CD4-positive, alpha-beta T cell (primary cell): ENCODE results near the gene PCDHGB4. TPM values are rescaled to one million over a fixed set of nuclear protein-coding genes. Genes with fewer than 3 reads are reported as not detected.
A peak's percentile ranks its signal among the peaks of the same experiment; 100 is the strongest.
"Not testable (repeated sequence)": the region's sequence is repeated elsewhere in the genome, so short reads cannot be mapped to it uniquely, and the experiment has no call there.

Source experiments
- ATAC-seq: fragments of 200-7000 bp; cut with Tn5 transposase; one replicate; pipeline ENCODE4 v1.10.0; 2022; ENCODE audit warnings: mild to moderate bottlenecking; ENCODE audit not compliant: poor library complexity
- CTCF ChIA-PET: fragments of 350-600 bp; sonication (Branson Sonifier 250); formaldehyde crosslinking; loops from one replicate; lab custom pipeline; 2021; ENCODE audit warnings: antibody characterized with exemption, inconsistent platforms; lab: Charles Lee
- POLR2A ChIA-PET: fragments of 350-600 bp; sonication (Branson Sonifier 250); formaldehyde crosslinking; loops from one replicate; lab custom pipeline; 2021; ENCODE audit warnings: antibody characterized with exemption, inconsistent platforms; lab: Charles Lee
- DNase-seq, 14 experiments: peaks; one replicate each; pipeline ENCODE4 v3.0.0-alpha.2; 2013 to 2020; ENCODE audit warnings: mixed read lengths in 2 of 14
- H3K27ac ChIP-seq, 2 donors: one replicate each; pipeline versions ENCODE4 v1.5.1 to v1.7.0; 2013; ENCODE audit warnings: low read length in 2 of 2, low read depth in 1 of 2, mild to moderate bottlenecking in 1 of 2
- H3K27me3 ChIP-seq, 2 experiments: 1 replicate in 1 of 2; 2 replicates in 1 of 2; pipeline versions ENCODE4 v1.6.1 to v1.7.0; 2013; ENCODE audit warnings: low read length in 2 of 2, control low read depth in 1 of 2, mild to moderate bottlenecking in 1 of 2, moderate library complexity in 1 of 2; ENCODE audit not compliant: insufficient read depth in 2 of 2, control insufficient read depth in 1 of 2
- H3K36me3 ChIP-seq: one replicate; pipeline ENCODE4 v1.6.1; 2013; ENCODE audit warnings: low read length, control low read depth; ENCODE audit not compliant: insufficient read depth
- H3K4me1 ChIP-seq: one replicate; pipeline ENCODE4 v1.6.1; 2013; ENCODE audit warnings: low read length, control low read depth; ENCODE audit not compliant: insufficient read depth
- H3K4me3 ChIP-seq: one replicate; pipeline ENCODE4 v1.5.1; 2013; ENCODE audit warnings: mild to moderate bottlenecking, low read length, moderate library complexity
- H3K9me3 ChIP-seq, 2 experiments: 1 replicate in 1 of 2; 2 replicates in 1 of 2; pipeline versions ENCODE4 v1.6.1 to v1.7.0; 2013; ENCODE audit warnings: low read length in 2 of 2, mild to moderate bottlenecking in 2 of 2, control low read depth in 1 of 2, moderate library complexity in 1 of 2; ENCODE audit not compliant: control insufficient read depth in 1 of 2, insufficient read depth in 1 of 2
- H3K27ac Mint-ChIP-seq: one replicate; pipeline ENCODE4 v1.8.0; 2020; ENCODE audit warnings: mixed read lengths
- H3K27me3 Mint-ChIP-seq: one replicate; pipeline ENCODE4 v1.8.0; 2021; ENCODE audit warnings: mixed read lengths
- H3K36me3 Mint-ChIP-seq: one replicate; pipeline ENCODE4 v1.8.0; 2021; ENCODE audit warnings: low read depth, mixed read lengths
- H3K4me1 Mint-ChIP-seq: one replicate; pipeline ENCODE4 v1.8.0; 2021; ENCODE audit warnings: low read depth, mixed read lengths
- H3K4me3 Mint-ChIP-seq: one replicate; pipeline ENCODE4 v1.8.0; 2020; ENCODE audit warnings: mild to moderate bottlenecking, mixed read lengths
- H3K9me3 Mint-ChIP-seq: one replicate; pipeline ENCODE4 v1.8.0; 2020; ENCODE audit warnings: mixed read lengths
- intact Hi-C, 2 experiments: fragments of 100-400 bp; cut with DNase I in 1 of 2; cut with micrococcal nuclease in 1 of 2; formaldehyde crosslinking; loops; one replicate each; pipeline versions ENCODE4 v1.15.1 to v1.9.0; 2023 to 2025; cut with DNase I, micrococcal nuclease
- polyA plus RNA-seq, 2 donors: library from polyadenylated mRNA; unstranded; fragments of 120-200 nt; gene quantifications; one replicate each; pipeline ENCODE4 v1.2.1, GENCODE V29; 2013
- total RNA-seq, 174 experiments: library from RNA in 2 of 174; stranded (reverse) in 2 of 174; gene quantifications; one replicate each; pipeline ENCODE4 v1.2.3 and lab custom pipeline; 2021 to 2026
- TF ChIP-seq, protein P1 (sequence below): fragments of 200-600 bp; IDR thresholded peaks from one replicate; pipeline ENCODE4 v1.8.0; 2022; ENCODE audit warnings: antibody characterized with exemption, mild to moderate bottlenecking

Gene PCDHGB4
- total RNA-seq (not detected), total RNA-seq (lab: John Stamatoyannopoulos, UW) (0 to 0.97 (median 0.23) reads per million in 172 experiments)
- 0.03 TPM for polyA plus RNA-seq (2013, experiment 1 of 2)
- 0.07 TPM for polyA plus RNA-seq (2013, experiment 2 of 2)

DNA sequence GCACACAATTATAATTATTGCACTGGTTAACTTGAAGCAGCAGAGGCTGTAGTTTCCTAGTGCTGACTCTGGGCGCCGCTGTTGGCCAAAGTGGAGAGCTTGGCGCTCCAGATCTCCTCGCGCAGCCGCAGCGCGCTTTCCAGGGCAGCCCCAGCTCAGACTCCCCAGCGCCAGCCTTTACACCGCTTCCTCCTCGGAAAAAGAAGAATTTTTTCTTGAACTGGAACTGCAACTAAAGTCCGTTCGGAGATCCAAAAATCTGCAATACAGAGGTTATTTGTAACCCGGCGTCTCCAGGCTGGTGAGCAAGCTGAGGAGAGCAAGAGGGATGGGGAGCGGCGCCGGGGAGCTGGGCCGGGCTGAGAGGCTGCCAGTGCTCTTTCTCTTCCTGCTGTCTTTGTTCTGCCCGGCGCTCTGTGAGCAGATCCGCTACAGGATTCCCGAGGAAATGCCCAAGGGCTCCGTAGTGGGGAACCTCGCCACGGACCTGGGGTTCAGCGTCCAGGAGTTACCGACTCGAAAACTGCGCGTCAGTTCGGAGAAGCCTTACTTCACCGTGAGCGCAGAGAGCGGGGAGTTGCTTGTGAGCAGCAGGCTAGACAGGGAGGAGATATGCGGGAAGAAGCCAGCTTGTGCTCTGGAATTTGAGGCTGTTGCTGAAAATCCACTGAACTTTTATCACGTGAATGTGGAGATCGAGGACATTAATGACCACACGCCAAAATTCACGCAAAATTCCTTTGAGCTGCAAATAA, at the start of gene PCDHGB4:
PCDHGB4 (plus strand) TSS at position 142 of the 755 bp plus-strand sequence; CDS start at position 329, 187 bp downstream.
- H3K4me3 Mint-ChIP-seq, intact Hi-C loops, H3K4me1 ChIP-seq, H3K4me1 Mint-ChIP-seq, H3K4me3 ChIP-seq, H3K36me3 ChIP-seq, POLR2A ChIA-PET, H3K27ac ChIP-seq, H3K27ac Mint-ChIP-seq: not testable (repeated sequence)
- CTCF ChIA-PET, result interaction anchor here (1.5 to 2.2 kb wide), 3 partner anchors 68 to 231 kb away, joined by 3 to 7 read pairs (median 3); partner anchors contain the start of gene DIAPH1
- H3K9me3 ChIP-seq, result peaks cover 48 to 72% of the 10 kb centered on the region in 2 experiments
- peaks cover 91% of the 10 kb centered on the region for H3K27me3 Mint-ChIP-seq
- peaks cover 56 to 88% of the 10 kb centered on the region in 2 experiments for H3K27me3 ChIP-seq
- DNase-seq (peak in 4 of 14 experiments; percentile 13 to 35 (median 32)), ATAC-seq (peak; percentile 44)
- peaks cover 29% of the 10 kb centered on the region for H3K9me3 Mint-ChIP-seq
- peaks cover 31% of the 10 kb centered on the region for H3K36me3 Mint-ChIP-seq

DNA sequence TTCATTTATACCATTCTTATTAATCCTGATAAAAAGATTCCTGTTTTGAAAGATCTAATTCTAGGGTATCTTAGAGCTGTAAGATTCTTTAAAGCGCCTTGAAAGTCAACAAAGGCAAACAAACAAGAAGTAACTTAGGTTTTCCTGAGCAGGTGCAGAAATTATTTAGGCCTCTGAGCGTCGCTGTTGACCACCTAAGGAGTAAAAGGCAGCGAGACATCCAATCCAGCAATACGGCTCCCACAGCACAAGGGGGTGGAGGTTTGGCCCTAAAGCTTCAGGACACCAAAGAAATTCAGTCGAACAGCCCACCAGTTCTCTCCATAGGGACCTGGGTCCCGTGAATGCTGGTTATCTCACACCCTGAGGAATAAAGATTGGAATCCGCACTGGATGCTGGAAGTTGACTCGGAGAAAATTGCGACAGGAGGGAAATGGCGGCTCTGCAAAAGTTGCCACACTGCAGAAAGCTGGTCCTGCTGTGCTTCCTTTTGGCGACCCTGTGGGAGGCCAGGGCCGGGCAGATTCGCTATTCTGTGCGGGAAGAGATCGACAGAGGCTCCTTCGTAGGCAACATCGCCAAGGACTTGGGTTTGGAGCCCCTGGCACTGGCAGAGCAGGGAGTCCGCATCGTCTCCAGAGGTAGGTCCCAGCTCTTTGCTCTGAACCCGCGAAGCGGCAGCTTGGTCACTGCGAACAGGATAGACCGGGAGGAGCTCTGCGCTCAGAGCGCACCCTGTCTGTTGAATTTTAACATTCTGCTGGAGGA, 48.8 kb upstream of the PCDHGB4 start, which contains the start of gene PCDHGA2:
PCDHGA2 (plus strand) TSS at position 223 of the 769 bp plus-strand sequence.
- Histone ChIP-seq H3K36me3 (no peaks in the 10 kb centered on the region), H3K27me3 (peaks cover 45 to 66% of the 10 kb centered on the region in 2 experiments), H3K4me1 (no peaks in the 10 kb centered on the region), H3K9me3 (peaks cover 34 to 54% of the 10 kb centered on the region in 2 experiments), H3K4me3 (no peak within 1 kb of the TSS), H3K27ac (no peak within 1 kb of the TSS)
- TF ChIP-seq, protein P1, sequence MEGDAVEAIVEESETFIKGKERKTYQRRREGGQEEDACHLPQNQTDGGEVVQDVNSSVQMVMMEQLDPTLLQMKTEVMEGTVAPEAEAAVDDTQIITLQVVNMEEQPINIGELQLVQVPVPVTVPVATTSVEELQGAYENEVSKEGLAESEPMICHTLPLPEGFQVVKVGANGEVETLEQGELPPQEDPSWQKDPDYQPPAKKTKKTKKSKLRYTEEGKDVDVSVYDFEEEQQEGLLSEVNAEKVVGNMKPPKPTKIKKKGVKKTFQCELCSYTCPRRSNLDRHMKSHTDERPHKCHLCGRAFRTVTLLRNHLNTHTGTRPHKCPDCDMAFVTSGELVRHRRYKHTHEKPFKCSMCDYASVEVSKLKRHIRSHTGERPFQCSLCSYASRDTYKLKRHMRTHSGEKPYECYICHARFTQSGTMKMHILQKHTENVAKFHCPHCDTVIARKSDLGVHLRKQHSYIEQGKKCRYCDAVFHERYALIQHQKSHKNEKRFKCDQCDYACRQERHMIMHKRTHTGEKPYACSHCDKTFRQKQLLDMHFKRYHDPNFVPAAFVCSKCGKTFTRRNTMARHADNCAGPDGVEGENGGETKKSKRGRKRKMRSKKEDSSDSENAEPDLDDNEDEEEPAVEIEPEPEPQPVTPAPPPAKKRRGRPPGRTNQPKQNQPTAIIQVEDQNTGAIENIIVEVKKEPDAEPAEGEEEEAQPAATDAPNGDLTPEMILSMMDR, result no peak
- H3K4me1 Mint-ChIP-seq, result no peaks in the 10 kb centered on the region
- no peak within 1 kb of the TSS for H3K27ac Mint-ChIP-seq
- ATAC-seq (no peak), DNase-seq (peak in 2 of 14 experiments; percentile 6 to 21)
- intact Hi-C loops, result no loop called here
- peaks cover 32% of the 10 kb centered on the region for H3K9me3 Mint-ChIP-seq
- no peak within 1 kb of the TSS for H3K4me3 Mint-ChIP-seq
- H3K27me3 Mint-ChIP-seq, result peaks cover 94% of the 10 kb centered on the region
- H3K36me3 Mint-ChIP-seq, result peaks cover 56% of the 10 kb centered on the region
- ChIA-PET POLR2A (interaction anchor here (1.9 kb wide), 1 partner anchor 18 kb away, joined by 7 read pairs; the partner anchor contains the start of gene TAF7), CTCF (interaction anchor here (1.0 to 1.5 kb wide), 4 partner anchors 8 to 219 kb away, joined by 3 to 4 read pairs (median 4); partner anchors contain the start of genes PCDHGA1, PCDHGB1 and TAF7)

DNA sequence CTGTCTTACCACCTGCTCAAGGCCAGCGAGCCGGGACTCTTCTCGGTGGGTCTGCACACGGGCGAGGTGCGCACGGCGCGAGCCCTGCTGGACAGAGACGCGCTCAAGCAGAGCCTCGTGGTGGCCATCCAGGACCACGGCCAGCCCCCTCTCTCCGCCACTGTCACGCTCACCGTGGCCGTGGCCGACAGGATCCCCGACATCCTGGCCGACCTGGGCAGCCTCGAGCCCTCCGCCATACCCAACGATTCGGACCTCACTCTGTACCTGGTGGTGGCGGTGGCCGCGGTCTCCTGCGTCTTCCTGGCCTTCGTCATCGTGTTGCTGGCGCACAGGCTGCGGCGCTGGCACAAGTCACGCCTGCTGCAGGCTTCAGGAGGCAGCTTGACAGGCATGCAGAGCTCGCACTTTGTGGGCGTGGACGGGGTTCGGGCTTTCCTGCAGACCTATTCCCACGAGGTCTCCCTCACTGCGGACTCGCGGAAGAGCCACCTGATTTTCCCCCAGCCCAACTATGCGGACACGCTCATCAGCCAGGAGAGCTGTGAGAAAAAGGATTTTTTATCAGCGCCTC, 46.6 kb upstream of the PCDHGB4 start:
- H3K4me3 Mint-ChIP-seq, H3K36me3 ChIP-seq, ATAC-seq, H3K4me1 Mint-ChIP-seq, DNase-seq, intact Hi-C loops, H3K4me1 ChIP-seq, H3K4me3 ChIP-seq, POLR2A ChIA-PET, H3K27ac ChIP-seq, CTCF ChIA-PET, H3K27ac Mint-ChIP-seq: not testable (repeated sequence)
- H3K36me3 Mint-ChIP-seq, result peaks cover 54% of the 10 kb centered on the region
- Histone ChIP-seq H3K27me3 (peaks cover 55 to 62% of the 10 kb centered on the region in 2 experiments), H3K9me3 (peaks cover 47 to 64% of the 10 kb centered on the region in 2 experiments)
- peaks cover 28% of the 10 kb centered on the region for H3K9me3 Mint-ChIP-seq
- H3K27me3 Mint-ChIP-seq, result peaks cover 88% of the 10 kb centered on the region
